CD4-positive, alpha-beta memory T cell (primary cell): ENCODE results near the gene SMYD3. TPM values are rescaled to one million over a fixed set of nuclear protein-coding genes. Genes with fewer than 3 reads are reported as not detected.

Experiments
- CTCF ChIA-PET: fragments of 350-600 bp; sonication (Branson Sonifier 250); formaldehyde crosslinking; loops from one replicate; lab custom pipeline; 2021; ENCODE audit warnings: inconsistent platforms; ENCODE audit not compliant: partially characterized antibody; lab: Charles Lee
- POLR2A ChIA-PET: fragments of 350-600 bp; sonication (Branson Sonifier 250); formaldehyde crosslinking; loops from one replicate; lab custom pipeline; 2021; ENCODE audit not compliant: partially characterized antibody; lab: Charles Lee
- DNase-seq, 5 donors: peaks; one replicate each; pipeline versions ENCODE4 v3.0.0 to v3.0.0-alpha.2; 2020 to 2022; ENCODE audit warnings: mixed read lengths in 1 of 5
- H3K27ac ChIP-seq: one replicate; pipeline ENCODE4 v1.7.0; 2013; ENCODE audit warnings: low read depth, low read length
- H3K27me3 ChIP-seq: 2 replicates; pipeline ENCODE4 v1.7.0; 2013; ENCODE audit warnings: mild to moderate bottlenecking, low read length, moderate library complexity; ENCODE audit not compliant: insufficient read depth
- H3K36me3 ChIP-seq: 2 replicates; pipeline ENCODE4 v1.7.0; 2013; ENCODE audit warnings: mild to moderate bottlenecking, low read length, moderate library complexity; ENCODE audit not compliant: insufficient read depth
- H3K4me1 ChIP-seq: 2 replicates; pipeline ENCODE4 v1.7.0; 2013; ENCODE audit warnings: mild to moderate bottlenecking, low read length, moderate library complexity; ENCODE audit not compliant: insufficient read depth
- H3K4me3 ChIP-seq, 2 donors: one replicate each; pipeline ENCODE4 v1.7.0; 2013; ENCODE audit warnings: low read length in 2 of 2, mild to moderate bottlenecking in 1 of 2
- H3K9me3 ChIP-seq, 2 donors: one replicate each; pipeline ENCODE4 v1.7.0; 2013; ENCODE audit warnings: low read length in 2 of 2, control low read depth in 1 of 2; ENCODE audit not compliant: control insufficient read depth in 1 of 2
- H3K27ac Mint-ChIP-seq, 7 donors: one replicate each; pipeline ENCODE4 v1.8.0; 2020 to 2021; ENCODE audit warnings: mixed read lengths in 7 of 7, mild to moderate bottlenecking in 6 of 7, inconsistent platforms in 3 of 7, moderate library complexity in 3 of 7
- H3K27me3 Mint-ChIP-seq, 2 donors: one replicate each; pipeline ENCODE4 v1.8.0; 2020 to 2021; ENCODE audit warnings: mixed read lengths in 2 of 2
- H3K36me3 Mint-ChIP-seq, 2 donors: one replicate each; pipeline ENCODE4 v1.8.0; 2020 to 2021; ENCODE audit warnings: mixed read lengths in 2 of 2, inconsistent platforms in 1 of 2, mild to moderate bottlenecking in 1 of 2
- H3K4me1 Mint-ChIP-seq, 4 donors: one replicate each; pipeline ENCODE4 v1.8.0; 2020 to 2021; ENCODE audit warnings: mixed read lengths in 4 of 4, mild to moderate bottlenecking in 1 of 4
- H3K4me3 Mint-ChIP-seq, 8 donors: one replicate each; pipeline ENCODE4 v1.8.0; 2020 to 2021; ENCODE audit warnings: mixed read lengths in 8 of 8, mild to moderate bottlenecking in 7 of 8, moderate library complexity in 6 of 8, inconsistent platforms in 3 of 8
- H3K9me3 Mint-ChIP-seq, 8 donors: one replicate each; pipeline ENCODE4 v1.8.0; 2020 to 2021; ENCODE audit warnings: mixed read lengths in 8 of 8, mild to moderate bottlenecking in 5 of 8, inconsistent platforms in 3 of 8, moderate library complexity in 1 of 8
- intact Hi-C: fragments of 100-400 bp; cut with micrococcal nuclease; formaldehyde crosslinking; loops from one replicate; pipeline ENCODE4 v1.15.1; 2023
- polyA plus RNA-seq, 2 donors: library from polyadenylated mRNA; unstranded; fragments of 300-500 nt; fragmentation: Illumina TruSeq; gene quantifications; one replicate each; pipeline ENCODE4 v1.2.3, GENCODE V29; 2021
- total RNA-seq, 2 experiments: library from RNA; stranded (reverse); gene quantifications; one replicate each; pipeline ENCODE4 v1.2.3, GENCODE V29; 2021

The SMYD3 gene
- total and polyA plus RNA-seq, 4 experiments from 2014 or later, result 19.5 to 28.9 (median 22.9) TPM

GRCh38 chr1:246001142-246001836, 505.8 kb downstream of the SMYD3 start:
- POLR2A ChIA-PET, result no interaction called here
- CTCF ChIA-PET, result interaction anchor here (1.0 to 4.4 kb wide), 4 partner anchors 43 to 848 kb away, joined by 3 to 35 read pairs (median 6); no protein-coding TSS in a partner anchor
- intact Hi-C loops, result loop anchor here (10.0 kb wide), 1 partner anchor 1196 kb away; no protein-coding TSS in a partner anchor
- Histone ChIP-seq H3K4me1 (no peaks in the 10 kb centered on the region), H3K27ac (no peak overlapping the region), H3K36me3 (no peaks in the 10 kb centered on the region), H3K4me3 (no peak overlapping the region), H3K27me3 (no peaks in the 10 kb centered on the region), H3K9me3 (no peaks in the 10 kb centered on the region)
- Mint-ChIP-seq H3K36me3 (peaks cover 0 to 7% of the 10 kb centered on the region in 2 donors), H3K27me3 (no peaks in the 10 kb centered on the region), H3K9me3 (peaks cover 0 to 2% (median 0%) of the 10 kb centered on the region in 8 donors), H3K4me3 (no peak overlapping the region), H3K4me1 (peaks cover 0 to 4% (median 0%) of the 10 kb centered on the region in 4 donors), H3K27ac (peak overlapping the region in 3 of 7 donors; percentile 13 to 42 (median 37))
- no peak for DNase-seq

- Mint-ChIP-seq H3K27me3 (no peaks in the 10 kb centered on the region), H3K4me1 (peaks cover 0 to 4% (median 0%) of the 10 kb centered on the region in 4 donors), H3K4me3 (no peak overlapping the region), H3K36me3 (peaks cover 0 to 7% of the 10 kb centered on the region in 2 donors), H3K9me3 (peaks cover 0 to under 1% (median 0%) of the 10 kb centered on the region in 8 donors), H3K27ac (peak overlapping the region in 1 of 7 donors; percentile 7)
- no peak overlapping the region for H3K4me3 ChIP-seq
- CTCF ChIA-PET, result interaction anchor here (1.5 to 4.4 kb wide), 3 partner anchors 43 to 848 kb away, joined by 3 to 35 read pairs (median 10); no protein-coding TSS in a partner anchor
- H3K36me3 ChIP-seq, result no peaks in the 10 kb centered on the region
- POLR2A ChIA-PET, result no interaction called here
- no peak overlapping the region for H3K27ac ChIP-seq
- H3K4me1 ChIP-seq, result no peaks in the 10 kb centered on the region
- intact Hi-C loops, result loop anchor here (1.0 to 10.0 kb wide), 2 partner anchors 44 to 1196 kb away; no protein-coding TSS in a partner anchor
- H3K27me3 ChIP-seq, result no peaks in the 10 kb centered on the region
- no peaks in the 10 kb centered on the region for H3K9me3 ChIP-seq
- DNase-seq, result no peak
Measured at GRCh38 chr1:246000638-246001015, 506.5 kb downstream of the SMYD3 start.

GRCh38 chr1:245999697-246000637, 507.1 kb downstream of the SMYD3 start:
- H3K4me3 ChIP-seq, result no peak overlapping the region
- ChIA-PET POLR2A (no interaction called here), CTCF (interaction anchor here (1.0 to 4.4 kb wide), 5 partner anchors 42 to 851 kb away, joined by 3 to 35 read pairs (median 7); no protein-coding TSS in a partner anchor)
- intact Hi-C loops, result loop anchor here (1.0 to 10.0 kb wide), 2 partner anchors 44 to 1195 kb away; no protein-coding TSS in a partner anchor
- H3K27ac Mint-ChIP-seq, result peak overlapping the region in 1 of 7 donors; percentile 38
- no peaks in the 10 kb centered on the region for H3K9me3 ChIP-seq
- no peaks in the 10 kb centered on the region for H3K4me1 ChIP-seq
- H3K4me1 Mint-ChIP-seq, result peaks cover 0 to 4% (median 0%) of the 10 kb centered on the region in 4 donors
- no peaks in the 10 kb centered on the region for H3K27me3 Mint-ChIP-seq
- no peak overlapping the region for H3K4me3 Mint-ChIP-seq
- peaks cover 0 to 7% of the 10 kb centered on the region in 2 donors for H3K36me3 Mint-ChIP-seq
- DNase-seq, result no peak
- no peaks in the 10 kb centered on the region for H3K27me3 ChIP-seq
- no peaks in the 10 kb centered on the region for H3K36me3 ChIP-seq
- no peaks in the 10 kb centered on the region for H3K9me3 Mint-ChIP-seq
- no peak overlapping the region for H3K27ac ChIP-seq

GRCh38 chr1:245997471-245998258, 509.4 kb downstream of the SMYD3 start:
- no peaks in the 10 kb centered on the region for H3K36me3 ChIP-seq
- H3K27ac Mint-ChIP-seq, result no peak overlapping the region
- no peaks in the 10 kb centered on the region for H3K9me3 Mint-ChIP-seq
- H3K4me3 Mint-ChIP-seq, result no peak overlapping the region
- H3K4me1 Mint-ChIP-seq, result peaks cover 0 to 4% (median 0%) of the 10 kb centered on the region in 4 donors
- CTCF ChIA-PET, result interaction anchor here (4.4 kb wide), 1 partner anchor 109 kb away, joined by 35 read pairs; no protein-coding TSS in a partner anchor
- POLR2A ChIA-PET, result no interaction called here
- H3K27me3 ChIP-seq, result no peaks in the 10 kb centered on the region
- no peaks in the 10 kb centered on the region for H3K9me3 ChIP-seq
- H3K36me3 Mint-ChIP-seq, result peaks cover 2 to 14% of the 10 kb centered on the region in 2 donors
- H3K4me3 ChIP-seq, result no peak overlapping the region
- intact Hi-C loops, result no loop called here
- H3K27me3 Mint-ChIP-seq, result no peaks in the 10 kb centered on the region
- no peak overlapping the region for H3K27ac ChIP-seq
- H3K4me1 ChIP-seq, result no peaks in the 10 kb centered on the region
- no peak for DNase-seq

- Mint-ChIP-seq H3K4me1 (peaks cover 0 to 4% (median 0%) of the 10 kb centered on the region in 4 donors), H3K9me3 (no peaks in the 10 kb centered on the region), H3K4me3 (no peak overlapping the region), H3K27me3 (no peaks in the 10 kb centered on the region), H3K27ac (no peak overlapping the region), H3K36me3 (peaks cover 2 to 14% of the 10 kb centered on the region in 2 donors)
- intact Hi-C loops, result no loop called here
- no peak overlapping the region for H3K27ac ChIP-seq
- H3K4me3 ChIP-seq, result no peak overlapping the region
- no peaks in the 10 kb centered on the region for H3K4me1 ChIP-seq
- ChIA-PET CTCF (no interaction called here), POLR2A (no interaction called here)
- no peaks in the 10 kb centered on the region for H3K27me3 ChIP-seq
- no peaks in the 10 kb centered on the region for H3K36me3 ChIP-seq
- DNase-seq, result no peak
- no peaks in the 10 kb centered on the region for H3K9me3 ChIP-seq
Measured at GRCh38 chr1:245996811-245997210, 510.3 kb downstream of the SMYD3 start.

GRCh38 chr1:245995474-245995873, 511.6 kb downstream of the SMYD3 start:
- intact Hi-C loops, result no loop called here
- H3K9me3 Mint-ChIP-seq, result no peaks in the 10 kb centered on the region
- peaks cover 2 to 14% of the 10 kb centered on the region in 2 donors for H3K36me3 Mint-ChIP-seq
- H3K4me3 Mint-ChIP-seq, result no peak overlapping the region
- Histone ChIP-seq H3K9me3 (no peaks in the 10 kb centered on the region), H3K4me1 (no peaks in the 10 kb centered on the region), H3K27me3 (no peaks in the 10 kb centered on the region), H3K4me3 (no peak overlapping the region), H3K27ac (no peak overlapping the region), H3K36me3 (no peaks in the 10 kb centered on the region)
- ChIA-PET CTCF (no interaction called here), POLR2A (no interaction called here)
- no peaks in the 10 kb centered on the region for H3K27me3 Mint-ChIP-seq
- DNase-seq, result no peak
- no peak overlapping the region for H3K27ac Mint-ChIP-seq
- peaks cover 0 to 4% (median 0%) of the 10 kb centered on the region in 4 donors for H3K4me1 Mint-ChIP-seq
